Measurements from ENCODE around the gene GXYLT1.

- no peak for TF ChIP-seq CTCF (IDR thresholded peaks at IDR 0.05; ENCODE audit: extremely low read depth in 1 of 2, insufficient read depth in 1 of 2, low read depth in 1 of 2, low read length in 2 of 2)
- no peak for TF ChIP-seq POLR2A (IDR thresholded peaks at IDR 0.05; ENCODE audit: low read depth, low read length)
- no peak for TF ChIP-seq MAX (IDR thresholded peaks at IDR 0.05; ENCODE audit: insufficient read depth, insufficient read length)
- TF ChIP-seq GATA2 (IDR thresholded peaks at IDR 0.05; ENCODE audit: insufficient read depth, insufficient read length, low read depth, low read length) = no peak
- TF ChIP-seq EZH2 (IDR thresholded peaks at IDR 0.05; ENCODE audit: borderline replicate concordance, low read depth, low read length, severe bottlenecking) = no peak
- peak; percentile 78 for TF ChIP-seq FOS (IDR thresholded peaks at IDR 0.05; ENCODE audit: borderline replicate concordance, insufficient read depth, low read length)
- TF ChIP-seq POLR2AphosphoS5 (IDR thresholded peaks at IDR 0.05; ENCODE audit: insufficient read depth, low read depth, low read length) = no peak
- TF ChIP-seq MYC (IDR thresholded peaks at IDR 0.05; ENCODE audit: low read depth, low read length) = no peak
Observed at GRCh38 chr12:42090899-42091298, 53.8 kb downstream of the GXYLT1 start.
